Skeletal muscle cell (primary cell): ENCODE data around the gene GSC2.
"Not testable (repeated sequence)": the region's sequence is repeated elsewhere in the genome, so short reads cannot be mapped to it uniquely, and the experiment has no call there.

ENCODE experiments used
- DNase-seq: peaks from one replicate; pipeline ENCODE4 v3.0.0-alpha.2; 2010; ENCODE audit warnings: low read depth
- H3K4me3 ChIP-seq: 2 replicates; pipeline ENCODE4 v1.5.1; 2011; ENCODE audit warnings: low read depth, mild to moderate bottlenecking, control low read depth, low read length, moderate library complexity

GSC2 gene

GRCh38 chr22:19166421-19166820, 16.3 kb upstream of the GSC2 start:
- H3K4me3 ChIP-seq = no peak overlapping the region
- no peak for DNase-seq

- no peak for DNase-seq
- no peak overlapping the region for H3K4me3 ChIP-seq
These were observed 14.3 kb upstream of the GSC2 start for GRCh38 chr22:19164425-19164824.

- DNase-seq = not testable (repeated sequence)
These were observed 8.6 kb upstream of the GSC2 start for GRCh38 chr22:19158649-19159048.

GRCh38 chr22:19156109-19156508, 6.0 kb upstream of the GSC2 start:
- H3K4me3 ChIP-seq, DNase-seq: not testable (repeated sequence)

More at GRCh38 chr22:19158649-19159048, 8.6 kb upstream of the GSC2 start:
- H3K4me3 ChIP-seq = not testable (repeated sequence)

- no peak overlapping the region for H3K4me3 ChIP-seq
- no peak for DNase-seq
These were observed 3.1 kb upstream of the GSC2 start for GRCh38 chr22:19152942-19153883.

GRCh38 chr22:19151329-19152191, 1.5 kb upstream of the GSC2 start:
- no peak overlapping the region for H3K4me3 ChIP-seq
- DNase-seq = no peak

- no peak for DNase-seq
- no peak overlapping the region for H3K4me3 ChIP-seq
These were observed 613 bp upstream of the GSC2 start for GRCh38 chr22:19150482-19151328.

- no peak for DNase-seq
These were observed 827 bp downstream of the GSC2 start for GRCh38 chr22:19149047-19149883.

GRCh38 chr22:19148417-19149046, 1.6 kb downstream of the GSC2 start:
- H3K4me3 ChIP-seq = no peak overlapping the region

More at GRCh38 chr22:19149047-19149883, 827 bp downstream of the GSC2 start:
- H3K4me3 ChIP-seq = peak overlapping the region; percentile 7

GRCh38 chr22:19147195-19147780, 2.8 kb downstream of the GSC2 start:
- H3K4me3 ChIP-seq = no peak overlapping the region
- no peak for DNase-seq

More at GRCh38 chr22:19148417-19149046, 1.6 kb downstream of the GSC2 start:
- DNase-seq = no peak

GRCh38 chr22:19146215-19146968, 3.7 kb downstream of the GSC2 start:
- DNase-seq = no peak
- H3K4me3 ChIP-seq = no peak overlapping the region

GRCh38 chr22:19143967-19144400, 6.1 kb downstream of the GSC2 start:
- H3K4me3 ChIP-seq = peak overlapping the region; percentile 99
- no peak for DNase-seq

- H3K4me3 ChIP-seq = no peak overlapping the region
- DNase-seq = no peak
These were observed 6.9 kb downstream of the GSC2 start for GRCh38 chr22:19143212-19143611.

GRCh38 chr22:19142394-19142793, 7.7 kb downstream of the GSC2 start:
- DNase-seq = no peak
- no peak overlapping the region for H3K4me3 ChIP-seq

GRCh38 chr22:19139974-19140373, 10.1 kb downstream of the GSC2 start:
- DNase-seq = no peak
- H3K4me3 ChIP-seq = no peak overlapping the region

GRCh38 chr22:19139001-19139356, 11.1 kb downstream of the GSC2 start:
- no peak for DNase-seq
- H3K4me3 ChIP-seq = no peak overlapping the region
